ENCODE data around the gene P2RX2.

Gene P2RX2

GRCh38 chr12:132610051-132610759 lies 8.4 kb upstream of the P2RX2 start, which contains the start of gene LRCOL1:
LRCOL1 (minus strand) TSS chr12:132610582; CDS start chr12:132606251, 4,331 bp downstream.
- DNase-seq (ENCODE audit: low read depth in 1 of 2, low spot score in 1 of 2) = no peak
- in situ Hi-C loops (cut with HindIII; ENCODE audit: low pct_unique_long_range_greater_than_20kb, low sequenced_read_pairs) = no loop called here
- TF ChIP-seq JUND (IDR thresholded peaks at IDR 0.05; ENCODE audit: low read depth) = no peak

- DNase-seq (ENCODE audit: low read depth in 1 of 2, low spot score in 1 of 2) = no peak
- in situ Hi-C loops (cut with HindIII; ENCODE audit: low pct_unique_long_range_greater_than_20kb, low sequenced_read_pairs) = no loop called here
- no peak for TF ChIP-seq JUND (IDR thresholded peaks at IDR 0.05; ENCODE audit: low read depth)
Measured at GRCh38 chr12:132610866-132611602, 7.5 kb upstream of the P2RX2 start.

GRCh38 chr12:132611620-132612019 lies 7.0 kb upstream of the P2RX2 start:
- in situ Hi-C loops (cut with HindIII; ENCODE audit: low pct_unique_long_range_greater_than_20kb, low sequenced_read_pairs) = no loop called here
- DNase-seq (ENCODE audit: low read depth in 1 of 2, low spot score in 1 of 2) = no peak
- TF ChIP-seq JUND (IDR thresholded peaks at IDR 0.05; ENCODE audit: low read depth) = no peak

GRCh38 chr12:132614029-132614428 lies 4.5 kb upstream of the P2RX2 start:
- DNase-seq (ENCODE audit: low read depth in 1 of 2, low spot score in 1 of 2) = no peak
- in situ Hi-C loops (cut with HindIII; ENCODE audit: low pct_unique_long_range_greater_than_20kb, low sequenced_read_pairs) = no loop called here
- TF ChIP-seq JUND (IDR thresholded peaks at IDR 0.05; ENCODE audit: low read depth) = no peak

GRCh38 chr12:132614861-132615578 lies 3.6 kb upstream of the P2RX2 start:
- DNase-seq (ENCODE audit: low read depth in 1 of 2, low spot score in 1 of 2) = peak; percentile 78 to 94
- in situ Hi-C loops (cut with HindIII; ENCODE audit: low pct_unique_long_range_greater_than_20kb, low sequenced_read_pairs) = no loop called here
- no peak for TF ChIP-seq JUND (IDR thresholded peaks at IDR 0.05; ENCODE audit: low read depth)

- in situ Hi-C loops (cut with HindIII; ENCODE audit: low pct_unique_long_range_greater_than_20kb, low sequenced_read_pairs) = no loop called here
Measured at GRCh38 chr12:132615579-132616038, 3.0 kb upstream of the P2RX2 start.

GRCh38 chr12:132617135-132617701 lies 1.4 kb upstream of the P2RX2 start:
- no peak for TF ChIP-seq JUND (IDR thresholded peaks at IDR 0.05; ENCODE audit: low read depth)
- in situ Hi-C loops (cut with HindIII; ENCODE audit: low pct_unique_long_range_greater_than_20kb, low sequenced_read_pairs) = no loop called here

More at GRCh38 chr12:132615579-132616038, 3.0 kb upstream of the P2RX2 start:
- peak in 1 of 2 experiments; percentile 41 for DNase-seq (ENCODE audit: low read depth in 1 of 2, low spot score in 1 of 2)
- TF ChIP-seq JUND (IDR thresholded peaks at IDR 0.05; ENCODE audit: low read depth) = no peak

GRCh38 chr12:132617822-132618682 lies 524 bp upstream of the P2RX2 start:
- TF ChIP-seq JUND (IDR thresholded peaks at IDR 0.05; ENCODE audit: low read depth) = no peak
- DNase-seq (ENCODE audit: low read depth in 1 of 2, low spot score in 1 of 2) = peak; percentile 55 to 63
- in situ Hi-C loops (cut with HindIII; ENCODE audit: low pct_unique_long_range_greater_than_20kb, low sequenced_read_pairs) = no loop called here

More at GRCh38 chr12:132617135-132617701, 1.4 kb upstream of the P2RX2 start:
- no peak for DNase-seq (ENCODE audit: low read depth in 1 of 2, low spot score in 1 of 2)

GRCh38 chr12:132619071-132619385 lies 452 bp downstream of the P2RX2 start:
- no peak for TF ChIP-seq JUND (IDR thresholded peaks at IDR 0.05; ENCODE audit: low read depth)
- DNase-seq (ENCODE audit: low read depth in 1 of 2, low spot score in 1 of 2) = no peak
- in situ Hi-C loops (cut with HindIII; ENCODE audit: low pct_unique_long_range_greater_than_20kb, low sequenced_read_pairs) = no loop called here

GRCh38 chr12:132619386-132620112 lies 973 bp downstream of the P2RX2 start:
- in situ Hi-C loops (cut with HindIII; ENCODE audit: low pct_unique_long_range_greater_than_20kb, low sequenced_read_pairs) = no loop called here
- no peak for TF ChIP-seq JUND (IDR thresholded peaks at IDR 0.05; ENCODE audit: low read depth)

More at GRCh38 chr12:132619386-132620112, 973 bp downstream of the P2RX2 start:
- DNase-seq (ENCODE audit: low read depth in 1 of 2, low spot score in 1 of 2) = no peak

Measured in T47D (cell line).